Dedifferentiated amniotic fluid mesenchymal stem cell (primary cell): ENCODE data around the gene PRDM8.

Experiments used
- DNase-seq: peaks from one replicate; pipeline ENCODE4 v3.0.0-alpha.2; 2016; ENCODE audit errors: extremely low spot score

PRDM8 gene

DNA sequence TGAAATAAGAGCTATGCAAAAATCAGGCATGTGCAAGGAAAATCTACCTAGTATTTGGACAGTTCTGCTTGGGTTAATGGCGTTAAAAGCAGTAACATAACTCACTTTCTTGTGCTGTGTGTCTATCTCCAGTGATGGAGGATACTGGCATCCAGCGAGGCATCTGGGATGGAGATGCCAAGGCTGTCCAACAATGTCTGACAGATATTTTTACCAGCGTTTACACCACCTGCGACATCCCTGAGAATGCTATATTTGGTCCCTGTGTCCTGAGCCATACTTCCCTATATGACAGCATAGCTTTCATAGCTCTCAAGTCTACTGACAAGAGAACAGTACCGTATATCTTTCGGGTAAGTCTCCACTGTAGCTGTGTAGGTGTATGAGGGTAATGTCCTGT lies 2.6 kb downstream of the PRDM8 start:
- no peak for DNase-seq

- DNase-seq, result no peak
Measured at GRCh38 chr4:80201252-80202151, 4.2 kb downstream of the PRDM8 start.

DNA sequence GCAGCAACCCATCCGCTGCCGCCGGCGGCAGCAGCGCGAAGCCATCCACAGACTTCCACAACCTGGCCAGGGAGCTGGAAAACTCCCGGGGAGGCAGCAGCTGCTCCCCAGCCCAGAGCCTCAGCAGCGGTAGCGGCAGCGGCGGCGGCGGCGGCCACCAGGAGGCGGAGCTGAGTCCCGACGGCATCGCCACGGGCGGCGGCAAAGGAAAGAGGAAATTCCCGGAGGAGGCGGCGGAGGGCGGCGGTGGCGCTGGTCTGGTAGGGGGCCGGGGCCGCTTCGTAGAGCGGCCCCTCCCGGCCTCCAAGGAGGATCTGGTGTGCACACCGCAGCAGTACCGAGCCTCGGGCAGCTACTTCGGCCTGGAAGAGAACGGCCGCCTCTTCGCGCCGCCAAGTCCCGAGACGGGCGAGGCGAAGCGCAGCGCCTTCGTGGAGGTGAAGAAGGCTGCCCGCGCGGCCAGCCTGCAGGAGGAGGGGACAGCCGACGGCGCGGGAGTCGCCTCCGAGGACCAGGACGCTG lies 4.9 kb downstream of the PRDM8 start:
- peak; percentile 75 for DNase-seq

- DNase-seq, result no peak
Measured at GRCh38 chr4:80202741-80203553, 5.6 kb downstream of the PRDM8 start.

- no peak for DNase-seq
Measured at GRCh38 chr4:80204433-80205011, 7.2 kb downstream of the PRDM8 start.

DNA sequence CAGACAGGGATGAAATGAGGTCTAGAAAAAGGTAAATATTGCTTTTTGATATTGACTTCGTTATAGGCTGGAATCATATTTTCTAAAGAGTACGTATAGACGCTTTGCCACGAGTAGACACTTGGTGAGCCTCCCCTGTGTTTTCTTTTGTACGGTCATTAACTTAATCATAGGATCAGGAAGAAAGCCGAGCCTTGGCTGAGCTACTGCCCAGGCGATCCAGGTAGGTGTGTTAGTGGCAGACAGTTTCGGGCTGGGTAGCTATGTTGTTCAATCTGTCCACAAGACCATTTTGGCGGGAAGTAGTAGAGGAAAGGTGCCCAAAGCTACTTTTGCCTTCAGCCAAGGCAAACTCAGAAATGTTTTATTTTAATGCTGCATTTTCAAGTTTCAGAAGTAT lies 8.8 kb downstream of the PRDM8 start:
- no peak for DNase-seq

DNA sequence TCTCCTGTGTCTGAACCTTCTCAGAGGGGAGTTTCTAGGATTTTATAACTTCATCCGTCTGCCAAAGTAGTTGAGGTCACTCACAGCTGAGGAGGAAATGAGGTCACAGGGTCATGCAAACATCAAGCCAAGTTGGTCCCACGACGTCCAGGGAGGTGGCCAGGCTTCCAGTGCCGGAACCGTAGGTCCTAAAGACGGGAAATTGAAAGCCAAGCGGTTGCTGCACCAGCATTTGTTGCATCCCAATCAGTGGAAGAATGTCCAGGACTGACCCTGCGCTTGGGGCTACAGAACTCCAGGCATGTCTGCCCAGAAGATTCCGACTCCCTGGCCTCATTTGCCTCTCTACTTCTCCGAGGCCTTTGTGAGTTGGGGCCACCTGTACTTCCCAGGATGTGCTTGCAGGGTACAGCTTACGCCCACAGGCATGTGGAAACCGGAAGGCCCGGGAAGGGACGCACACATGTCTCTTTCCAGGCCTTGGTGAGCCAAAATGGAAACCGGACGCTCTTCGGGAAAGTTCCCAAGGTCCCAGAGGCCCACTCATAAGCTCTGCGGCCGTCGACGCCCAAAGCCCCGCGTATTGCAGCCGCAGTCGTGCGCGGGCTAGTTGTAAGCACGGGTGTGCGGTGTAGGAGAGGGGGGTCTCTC lies 9.3 kb downstream of the PRDM8 start:
- DNase-seq, result no peak

GRCh38 chr4:80207172-80207583 lies 9.9 kb downstream of the PRDM8 start:
- DNase-seq, result no peak

GRCh38 chr4:80207664-80208063 lies 10.4 kb downstream of the PRDM8 start:
- no peak for DNase-seq

GRCh38 chr4:80208610-80209339 lies 11.5 kb downstream of the PRDM8 start:
- no peak for DNase-seq

DNA sequence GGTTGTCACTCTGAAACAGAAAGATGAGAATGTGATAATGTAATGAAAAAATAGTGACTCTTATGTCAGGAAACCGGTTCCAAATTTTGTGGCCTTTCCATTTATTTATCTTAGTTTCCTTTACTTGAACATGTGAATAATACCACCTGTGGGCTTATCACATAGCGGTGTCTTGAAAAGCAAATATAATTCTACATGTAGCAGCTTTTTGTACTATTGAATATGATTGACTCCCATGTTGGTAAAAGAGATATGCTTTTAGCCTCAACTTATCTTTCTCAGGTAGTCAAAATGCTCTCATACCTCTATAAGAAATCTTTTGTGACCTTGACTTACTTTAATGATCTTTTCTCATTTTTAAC lies 12.0 kb downstream of the PRDM8 start:
- DNase-seq, result no peak

- no peak for DNase-seq
Measured at GRCh38 chr4:80210549-80210948, 13.2 kb downstream of the PRDM8 start.

- DNase-seq, result peak; percentile 39
Measured at GRCh38 chr4:80213117-80213815, 16.0 kb downstream of the PRDM8 start.

GRCh38 chr4:80215449-80216052 lies 18.2 kb downstream of the PRDM8 start:
- DNase-seq, result peak; percentile 75

DNA sequence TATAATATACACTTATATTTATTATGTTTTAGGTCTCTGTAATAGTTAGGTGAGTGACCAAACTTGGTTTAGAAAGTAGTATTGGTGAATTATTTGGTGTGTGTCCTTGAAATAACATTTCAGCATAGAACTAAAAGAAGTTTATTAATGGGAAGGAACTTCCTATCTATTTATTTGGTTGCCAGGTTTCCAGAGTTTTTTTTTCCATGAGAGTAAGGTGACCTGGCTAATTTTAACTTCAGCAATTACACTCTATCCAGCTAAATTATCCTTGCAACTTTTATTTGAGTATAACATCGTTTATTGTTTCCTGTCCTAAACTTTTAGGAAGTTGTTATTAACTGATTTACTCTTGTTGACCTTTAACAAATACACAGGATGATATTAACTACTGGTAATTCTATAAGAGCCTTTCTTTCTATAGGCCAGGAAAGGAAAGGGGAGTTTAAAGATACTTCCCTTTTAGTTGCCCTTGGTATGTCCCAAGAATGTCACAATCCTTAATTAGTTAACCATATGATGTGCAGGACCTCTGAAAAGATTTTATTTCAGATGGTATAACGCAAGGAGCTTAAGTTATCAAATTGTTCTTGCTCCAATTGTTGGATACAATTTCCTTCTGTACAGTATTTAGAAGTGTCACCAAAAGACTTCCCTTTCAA lies 18.9 kb downstream of the PRDM8 start:
- DNase-seq, result no peak

GRCh38 chr4:80219301-80220025 lies 22.2 kb downstream of the PRDM8 start:
- DNase-seq, result no peak

DNA sequence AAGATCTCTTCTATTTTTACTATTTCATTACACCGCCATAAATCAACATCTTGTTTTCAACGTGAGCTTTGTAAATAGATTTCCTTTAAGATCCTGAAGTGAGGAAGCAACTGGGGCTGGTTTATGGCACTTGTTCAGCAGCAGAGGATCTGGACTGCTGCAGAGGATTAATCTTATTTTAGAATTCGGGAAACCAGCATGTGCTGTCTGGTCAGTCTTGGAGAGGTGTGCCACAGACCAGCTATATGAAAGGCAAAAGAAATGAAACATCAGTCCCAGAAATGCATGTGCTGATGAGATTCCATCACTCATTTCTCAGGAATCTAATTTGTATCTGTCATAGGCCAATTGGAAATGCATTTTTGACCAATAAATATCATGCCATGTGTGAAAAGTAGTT lies 23.4 kb downstream of the PRDM8 start:
- DNase-seq, result no peak

DNA sequence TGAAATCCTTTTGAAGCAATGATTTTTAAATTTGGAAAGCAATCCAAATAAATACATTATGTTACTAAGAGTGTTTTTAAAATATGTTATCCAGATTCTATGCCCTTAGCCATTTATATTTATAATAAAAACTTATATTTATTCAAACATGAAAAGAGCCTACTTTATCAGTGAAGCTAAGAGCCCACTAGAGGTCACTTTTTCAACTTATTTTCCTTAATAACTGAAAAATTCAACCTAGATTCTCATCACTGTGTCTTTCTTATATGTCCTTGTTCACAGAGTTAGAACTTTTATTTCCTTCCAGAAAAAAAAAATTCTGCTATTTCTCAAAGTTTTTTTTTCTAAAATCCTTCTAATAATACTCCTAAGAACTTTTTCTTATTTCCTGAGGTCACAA lies 23.9 kb downstream of the PRDM8 start:
- peak; percentile 80 for DNase-seq

- DNase-seq, result no peak
Measured at GRCh38 chr4:80225595-80225994, 28.3 kb downstream of the PRDM8 start.
